Hepatocyte (in vitro differentiated cells): Measurements from ENCODE around the gene SSBP3. TPM values are rescaled to one million over a fixed set of nuclear protein-coding genes. Genes with fewer than 3 reads are reported as not detected.

Source experiments
- DNase-seq: peaks from one replicate; pipeline ENCODE4 v3.0.0-alpha.2; 2016; ENCODE audit warnings: low spot score
- H2AFZ ChIP-seq: fragments of 200-600 bp; sonication (generic); 2 replicates; pipeline ENCODE4 v1.6.0; 2016; ENCODE audit warnings: antibody characterized with exemption, mild to moderate bottlenecking
- H3K27ac ChIP-seq: fragments of 200-600 bp; sonication (generic); 2 replicates; pipeline ENCODE4 v1.5.1; 2016; ENCODE audit warnings: mild to moderate bottlenecking
- H3K27me3 ChIP-seq: fragments of 200-600 bp; sonication (generic); 2 replicates; pipeline ENCODE4 v1.6.1; 2016
- H3K36me3 ChIP-seq: fragments of 200-600 bp; sonication (generic); replicated peaks from 2 replicates; pipeline ENCODE4 v1.5.1; 2016; ENCODE audit warnings: low read depth; ENCODE audit not compliant: insufficient read depth
- H3K4me1 ChIP-seq: fragments of 200-600 bp; sonication (generic); 2 replicates; pipeline ENCODE4 v1.5.1; 2016; ENCODE audit warnings: mild to moderate bottlenecking, moderate library complexity; ENCODE audit not compliant: insufficient read depth
- H3K4me2 ChIP-seq: fragments of 200-600 bp; sonication (generic); 2 replicates; pipeline ENCODE4 v1.6.0; 2016
- H3K4me3 ChIP-seq: fragments of 200-600 bp; sonication (generic); 2 replicates; pipeline ENCODE4 v1.5.1; 2016; ENCODE audit warnings: mild to moderate bottlenecking
- H3K79me2 ChIP-seq: fragments of 200-600 bp; sonication (generic); 2 replicates; pipeline ENCODE4 v1.6.0; 2017; ENCODE audit warnings: mild to moderate bottlenecking
- H3K9me2 ChIP-seq: fragments of 200-600 bp; sonication (generic); replicated peaks from 2 replicates; pipeline ENCODE4 v1.6.0; 2017; ENCODE audit warnings: mild to moderate bottlenecking; ENCODE audit not compliant: insufficient read depth
- H3K9me3 ChIP-seq: fragments of 200-600 bp; sonication (generic); 2 replicates; pipeline ENCODE4 v1.5.1; 2016; ENCODE audit warnings: low read depth, mild to moderate bottlenecking
- H4K20me1 ChIP-seq: fragments of 200-600 bp; sonication (generic); 2 replicates; pipeline ENCODE4 v1.6.0; 2016; ENCODE audit warnings: mild to moderate bottlenecking; ENCODE audit not compliant: insufficient read depth, poor library complexity, severe bottlenecking
- EZH2 ChIP-seq: fragments of 200-600 bp; sonication (generic); IDR thresholded peaks from 2 replicates; pipeline ENCODE4 v1.6.1; 2016; ENCODE audit warnings: antibody characterized with exemption, mild to moderate bottlenecking, borderline replicate concordance
- EZH2phosphoT487 ChIP-seq: fragments of 200-600 bp; sonication (generic); IDR thresholded peaks from one replicate; pipeline ENCODE4 v1.6.1; 2018; ENCODE audit warnings: antibody characterized with exemption, mild to moderate bottlenecking, low read depth, moderate library complexity; ENCODE audit not compliant: unreplicated experiment, severe bottlenecking
- WGBS: methylation state at CpG from one replicate; pipeline ENCODE4 v1.1.6; 2016; ENCODE audit warnings: low lambda C conversion rate; ENCODE audit errors: missing lambda C conversion rate; 5-methylcytosine and 5-hydroxymethylcytosine counted together
- polyA plus RNA-seq: library from polyadenylated mRNA; unstranded; fragments of >200 nt; fragmentation: Nextera tagmentation; extraction: Ambion mirVana; gene quantifications from 2 replicates; pipeline ENCODE4 v1.2.1, GENCODE V29; 2016
- total RNA-seq: library from RNA; depleted of rRNA; stranded (reverse); fragments of >200 nt; gene quantifications from 2 replicates; pipeline ENCODE4 v1.2.3, GENCODE V29; 2014
- TF ChIP-seq, protein P1 (sequence below): fragments of 200-600 bp; sonication (generic); IDR thresholded peaks from 2 replicates; pipeline ENCODE4 v1.5.1; 2016; ENCODE audit warnings: antibody characterized with exemption, mild to moderate bottlenecking; ENCODE audit not compliant: poor library complexity

The SSBP3 gene
- total and polyA plus RNA-seq, 2 experiments from 2014 or later: 25.8 to 47.2 TPM

DNA sequence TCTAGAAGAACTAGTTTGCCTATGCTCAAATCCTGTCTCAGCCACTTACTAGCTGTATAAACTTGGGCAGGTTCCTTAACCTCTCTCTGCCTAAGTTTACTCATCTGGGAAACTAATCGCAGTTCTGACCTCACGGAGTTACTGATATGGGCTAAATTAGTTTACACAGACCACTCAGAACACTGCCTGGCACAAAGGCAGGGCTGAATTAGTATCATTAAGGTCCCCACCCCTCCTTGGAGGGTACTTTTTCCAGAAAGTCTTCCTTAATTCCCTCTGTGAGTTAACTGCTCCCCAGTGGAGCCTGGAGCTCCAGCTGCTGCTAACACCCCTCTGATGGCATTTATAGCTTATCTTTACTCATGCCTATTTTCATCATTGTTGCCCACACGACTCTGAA, 40.3 kb downstream of the SSBP3 start:
- Histone ChIP-seq H3K79me2 (peaks cover 99% of the 10 kb centered on the region), H3K27ac (peak overlapping the region; percentile 48), H3K4me2 (peak overlapping the region; percentile 25), H4K20me1 (peaks cover 62% of the 10 kb centered on the region), H2AFZ (no peak overlapping the region), H3K4me1 (peaks cover 23% of the 10 kb centered on the region), H3K9me2 (no peaks in the 10 kb centered on the region), H3K27me3 (no peaks in the 10 kb centered on the region), H3K9me3 (no peaks in the 10 kb centered on the region), H3K36me3 (no peaks in the 10 kb centered on the region), H3K4me3 (no peak overlapping the region)
- WGBS: 49% methylated on average over 3 of the region's 3 CpGs
- TF ChIP-seq, protein P1, sequence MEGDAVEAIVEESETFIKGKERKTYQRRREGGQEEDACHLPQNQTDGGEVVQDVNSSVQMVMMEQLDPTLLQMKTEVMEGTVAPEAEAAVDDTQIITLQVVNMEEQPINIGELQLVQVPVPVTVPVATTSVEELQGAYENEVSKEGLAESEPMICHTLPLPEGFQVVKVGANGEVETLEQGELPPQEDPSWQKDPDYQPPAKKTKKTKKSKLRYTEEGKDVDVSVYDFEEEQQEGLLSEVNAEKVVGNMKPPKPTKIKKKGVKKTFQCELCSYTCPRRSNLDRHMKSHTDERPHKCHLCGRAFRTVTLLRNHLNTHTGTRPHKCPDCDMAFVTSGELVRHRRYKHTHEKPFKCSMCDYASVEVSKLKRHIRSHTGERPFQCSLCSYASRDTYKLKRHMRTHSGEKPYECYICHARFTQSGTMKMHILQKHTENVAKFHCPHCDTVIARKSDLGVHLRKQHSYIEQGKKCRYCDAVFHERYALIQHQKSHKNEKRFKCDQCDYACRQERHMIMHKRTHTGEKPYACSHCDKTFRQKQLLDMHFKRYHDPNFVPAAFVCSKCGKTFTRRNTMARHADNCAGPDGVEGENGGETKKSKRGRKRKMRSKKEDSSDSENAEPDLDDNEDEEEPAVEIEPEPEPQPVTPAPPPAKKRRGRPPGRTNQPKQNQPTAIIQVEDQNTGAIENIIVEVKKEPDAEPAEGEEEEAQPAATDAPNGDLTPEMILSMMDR: no peak
- TF ChIP-seq EZH2phosphoT487 (no peak), EZH2 (no peak)
- DNase-seq: no peak

DNA sequence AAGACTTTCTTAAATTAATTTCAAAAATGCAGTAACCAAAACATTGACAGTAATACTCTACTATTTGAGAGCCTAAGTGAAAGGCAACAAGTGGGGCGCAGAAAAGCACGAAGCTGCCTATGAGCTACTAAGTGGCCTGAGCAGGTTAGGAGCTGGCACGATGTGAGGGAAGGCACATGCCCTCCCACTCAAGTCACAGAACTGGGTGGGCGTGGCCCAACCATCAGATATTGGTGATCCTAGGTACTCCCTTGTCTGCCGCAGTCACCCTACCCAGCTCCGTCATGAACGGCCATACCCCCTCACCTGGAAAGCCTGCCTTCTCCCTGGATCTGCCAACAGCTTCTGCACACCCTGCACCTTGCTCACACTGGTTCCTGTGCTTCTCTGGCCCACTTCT, 40.8 kb downstream of the SSBP3 start:
- no peak overlapping the region for H2AFZ ChIP-seq
- peaks cover 62% of the 10 kb centered on the region for H4K20me1 ChIP-seq
- no peak for DNase-seq
- peaks cover 23% of the 10 kb centered on the region for H3K4me1 ChIP-seq
- H3K27ac ChIP-seq: peak overlapping the region; percentile 43
- H3K27me3 ChIP-seq: no peaks in the 10 kb centered on the region
- no peaks in the 10 kb centered on the region for H3K9me2 ChIP-seq
- H3K36me3 ChIP-seq: no peaks in the 10 kb centered on the region
- TF ChIP-seq, protein P1: no peak
- TF ChIP-seq EZH2phosphoT487: no peak
- no peak for TF ChIP-seq EZH2
- peak overlapping the region; percentile 25 for H3K4me2 ChIP-seq
- H3K4me3 ChIP-seq: no peak overlapping the region
- no peaks in the 10 kb centered on the region for H3K9me3 ChIP-seq
- 88% methylated on average over 7 of the region's 7 CpGs for WGBS
- H3K79me2 ChIP-seq: peaks cover 99% of the 10 kb centered on the region

DNA sequence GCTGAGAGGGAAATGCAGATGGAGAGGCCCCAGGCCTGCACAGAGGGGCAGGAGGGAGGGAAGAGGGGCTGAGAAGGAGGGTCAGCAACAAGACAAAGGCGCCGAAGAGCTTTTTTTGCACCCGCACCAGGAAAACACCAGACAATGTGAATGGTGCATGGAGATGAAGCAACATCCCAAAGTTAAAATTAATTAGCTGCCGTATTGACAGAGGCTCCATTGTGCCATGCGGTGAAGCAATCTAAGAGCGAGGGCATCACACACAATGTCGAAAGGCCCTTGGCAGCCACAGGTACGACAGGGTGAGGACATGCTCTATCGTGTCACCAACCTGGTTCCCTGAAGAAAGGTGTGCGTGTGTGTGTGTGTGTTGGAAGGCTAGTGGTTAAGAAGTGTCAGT, 41.2 kb downstream of the SSBP3 start:
- H3K27ac ChIP-seq: no peak overlapping the region
- H4K20me1 ChIP-seq: peaks cover 62% of the 10 kb centered on the region
- H3K9me3 ChIP-seq: no peaks in the 10 kb centered on the region
- H3K9me2 ChIP-seq: no peaks in the 10 kb centered on the region
- peaks cover 25% of the 10 kb centered on the region for H3K4me1 ChIP-seq
- H3K27me3 ChIP-seq: no peaks in the 10 kb centered on the region
- WGBS: 97% methylated on average over 10 of the region's 10 CpGs
- H2AFZ ChIP-seq: no peak overlapping the region
- H3K36me3 ChIP-seq: no peaks in the 10 kb centered on the region
- H3K4me3 ChIP-seq: no peak overlapping the region
- no peak overlapping the region for H3K4me2 ChIP-seq
- DNase-seq: no peak
- no peak for TF ChIP-seq EZH2
- no peak for TF ChIP-seq EZH2phosphoT487
- TF ChIP-seq, protein P1: no peak
- peaks cover 99% of the 10 kb centered on the region for H3K79me2 ChIP-seq

DNA sequence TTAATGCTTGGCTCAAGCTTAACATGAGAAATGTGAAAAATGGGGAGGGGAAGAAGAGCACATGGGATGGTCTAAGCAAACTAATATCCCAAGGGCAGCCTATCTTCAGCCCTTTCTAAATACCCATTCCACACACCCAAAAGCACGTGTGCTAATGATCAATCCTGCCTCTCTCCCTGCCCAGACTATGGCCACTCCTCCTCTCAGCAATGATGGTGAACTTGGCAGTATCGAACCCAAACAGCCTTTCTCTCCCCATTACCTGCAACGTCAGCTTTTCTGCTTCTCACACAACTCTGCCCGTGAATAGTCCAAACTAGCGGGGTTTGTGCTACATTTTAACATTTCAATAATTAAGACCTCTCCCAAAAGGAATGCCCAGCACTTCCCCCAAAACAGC, 41.6 kb downstream of the SSBP3 start:
- no peak overlapping the region for H3K4me2 ChIP-seq
- 89% methylated on average over 5 of the region's 5 CpGs for WGBS
- H3K27me3 ChIP-seq: no peaks in the 10 kb centered on the region
- no peaks in the 10 kb centered on the region for H3K36me3 ChIP-seq
- no peaks in the 10 kb centered on the region for H3K9me3 ChIP-seq
- DNase-seq: no peak
- H3K4me1 ChIP-seq: peaks cover 25% of the 10 kb centered on the region
- TF ChIP-seq, protein P1: no peak
- no peak for TF ChIP-seq EZH2
- TF ChIP-seq EZH2phosphoT487: no peak
- no peaks in the 10 kb centered on the region for H3K9me2 ChIP-seq
- H3K4me3 ChIP-seq: no peak overlapping the region
- H4K20me1 ChIP-seq: peaks cover 63% of the 10 kb centered on the region
- peaks cover 99% of the 10 kb centered on the region for H3K79me2 ChIP-seq
- H3K27ac ChIP-seq: no peak overlapping the region
- no peak overlapping the region for H2AFZ ChIP-seq
